HCT116 (cell line): ENCODE measurements around the gene CALR. TPM values are rescaled to one million over a fixed set of nuclear protein-coding genes. Genes with fewer than 3 reads are reported as not detected.

Source experiments
- ATAC-seq: fragments of 200-7000 bp; cut with Tn5 transposase; 2 replicates; pipeline ENCODE4 v1.9.1; 2020; ENCODE audit warnings: mild to moderate bottlenecking, moderate library complexity
- BruUV-seq: library from RNA; stranded (reverse); fragments of 400-500 nt; replicated peaks from 2 replicates; lab custom pipeline; 2021; lab: Mats Ljungman, UMichigan
- CTCF ChIA-PET: fragments of 300-600 bp; sonication (Branson Sonifier 250); formaldehyde crosslinking; loops from one replicate; lab custom pipeline; 2021; ENCODE audit warnings: antibody characterized with exemption; lab: Charles Lee
- POLR2A ChIA-PET: fragments of 300-600, 350-600 bp; sonication (Branson Sonifier 250); formaldehyde crosslinking; loops from one replicate; lab custom pipeline; 2021; ENCODE audit warnings: antibody characterized with exemption; lab: Charles Lee
- RAD21 ChIA-PET, 2 experiments: fragments of 300-600 bp; sonication (Branson Sonifier 250); formaldehyde crosslinking; loops; one replicate each; lab custom pipeline; 2023; ENCODE audit warnings: low total read pairs in 2 of 2; ENCODE audit not compliant: uncharacterized antibody in 2 of 2, unreplicated experiment in 2 of 2, low non-redundant PET in 1 of 2; lab: Charles Lee
- DNase-seq: peaks from one replicate; pipeline ENCODE4 v3.0.0-alpha.2; 2010; ENCODE audit warnings: low read depth, low spot score
- H2AFZ ChIP-seq: fragments of 200-600 bp; shearing (Covaris generic), sonication (generic); 2 replicates; pipeline ENCODE4 v1.6.1; 2017; ENCODE audit warnings: low read depth, mixed run types, mixed read lengths, antibody characterized with exemption, low read length; ENCODE audit not compliant: poor library complexity, severe bottlenecking
- H3K27ac ChIP-seq: 2 replicates; pipeline ENCODE4 v1.5.1; 2012; ENCODE audit warnings: low read depth, low read length
- H3K27me3 ChIP-seq: fragments of 200-600 bp; sonication (generic); 2 replicates; pipeline ENCODE4 v1.6.1; 2016; ENCODE audit warnings: mixed run types, low read length, mixed read lengths; ENCODE audit not compliant: insufficient read depth
- H3K36me3 ChIP-seq, 2 experiments: fragments of 200-500 bp in 1 of 2; fragments of 200-600 bp in 1 of 2; sonication (Bioruptor generic) in 1 of 2; sonication (generic) in 1 of 2; 2 replicates each; pipeline versions ENCODE4 v1.5.1 to v1.6.1; 2014 to 2016; ENCODE audit warnings: low read length in 2 of 2, inconsistent platforms in 1 of 2, mixed read lengths in 1 of 2, mixed run types in 1 of 2; ENCODE audit not compliant: insufficient read depth in 2 of 2, control insufficient read depth in 1 of 2
- H3K4me1 ChIP-seq, 2 experiments: fragments of 200-600 bp in 1 of 2; sonication (generic) in 1 of 2; 2 replicates each; pipeline versions ENCODE4 v1.5.1 to v1.6.1; 2012 to 2017; ENCODE audit warnings: low read length in 2 of 2, inconsistent platforms in 1 of 2, mild to moderate bottlenecking in 1 of 2, mixed read lengths in 1 of 2, mixed run types in 1 of 2, moderate library complexity in 1 of 2; ENCODE audit not compliant: insufficient read depth in 2 of 2, control insufficient read depth in 1 of 2
- H3K4me2 ChIP-seq: fragments of 200-600 bp; sonication (generic); 2 replicates; pipeline ENCODE4 v1.6.1; 2017; ENCODE audit warnings: mixed run types, low read length, mixed read lengths
- H3K4me3 ChIP-seq, 2 experiments: fragments of 200-600 bp in 1 of 2; sonication (generic) in 1 of 2; replicated peaks in 1 of 2; 2 replicates each; pipeline ENCODE4 v1.5.1; 2011 to 2016; ENCODE audit warnings: low read length in 2 of 2, control low read depth in 1 of 2, low read depth in 1 of 2, mild to moderate bottlenecking in 1 of 2, mixed read lengths in 1 of 2, mixed run types in 1 of 2
- H3K79me2 ChIP-seq: fragments of 200-600 bp; sonication (generic); 2 replicates; pipeline ENCODE4 v1.6.1; 2017; ENCODE audit warnings: mild to moderate bottlenecking, mixed run types, low read length, moderate library complexity, mixed read lengths; ENCODE audit not compliant: insufficient read depth
- H3K9ac ChIP-seq: fragments of 200-600 bp; sonication (generic); 2 replicates; pipeline ENCODE4 v1.6.1; 2016; ENCODE audit warnings: low read length, mixed read lengths
- H3K9me2 ChIP-seq: fragments of 200-600 bp; sonication (generic), shearing (Covaris generic); 2 replicates; pipeline ENCODE4 v1.6.1; 2017; ENCODE audit warnings: mixed run types, mild to moderate bottlenecking, moderate library complexity; ENCODE audit not compliant: insufficient read depth
- H3K9me3 ChIP-seq, 2 experiments: fragments of 200-500 bp in 1 of 2; fragments of 200-600 bp in 1 of 2; sonication (Bioruptor generic) in 1 of 2; sonication (generic) in 1 of 2; 2 replicates each; pipeline ENCODE4 v1.6.1; 2014 to 2017; ENCODE audit warnings: low read length in 2 of 2, mixed read lengths in 2 of 2, inconsistent platforms in 1 of 2, low read depth in 1 of 2, mild to moderate bottlenecking in 1 of 2, mixed run types in 1 of 2, moderate library complexity in 1 of 2; ENCODE audit not compliant: control insufficient read depth in 1 of 2, insufficient read depth in 1 of 2
- H4K20me1 ChIP-seq: fragments of 200-600 bp; sonication (generic), shearing (Covaris generic); 2 replicates; pipeline ENCODE4 v1.6.1; 2017; ENCODE audit warnings: mixed run types, mild to moderate bottlenecking, moderate library complexity; ENCODE audit not compliant: insufficient read depth
- CBX3 ChIP-seq: IDR thresholded peaks from 2 replicates; pipeline ENCODE4 v1.6.1; 2012; ENCODE audit warnings: low read depth
- CEBPB ChIP-seq: IDR thresholded peaks from 2 replicates; pipeline ENCODE4 v1.6.1; 2012; ENCODE audit warnings: low read depth
- EGR1 ChIP-seq: IDR thresholded peaks from 2 replicates; pipeline ENCODE4 v1.6.1; 2012; ENCODE audit warnings: low read depth
- EZH2 ChIP-seq: fragments of 200-600 bp; sonication (generic); IDR thresholded peaks from 2 replicates; pipeline ENCODE4 v1.6.1; 2017; ENCODE audit warnings: antibody characterized with exemption, mixed run types
- EZH2phosphoT487 ChIP-seq: fragments of 200-600 bp; IDR thresholded peaks from 2 replicates; pipeline ENCODE4 v1.6.1; 2018; ENCODE audit warnings: antibody characterized with exemption, borderline replicate concordance
- JUND ChIP-seq: IDR thresholded peaks from 2 replicates; pipeline ENCODE4 v1.6.1; 2012
- POLR2AphosphoS5 ChIP-seq: IDR thresholded peaks from 2 replicates; pipeline ENCODE4 v1.6.1; 2011; ENCODE audit warnings: mild to moderate bottlenecking, low read depth, low read length, moderate library complexity
- RAD21 ChIP-seq: IDR thresholded peaks from 2 replicates; pipeline ENCODE4 v1.6.1; 2012; ENCODE audit warnings: low read depth, mild to moderate bottlenecking
- SIN3A ChIP-seq: IDR thresholded peaks from 2 replicates; pipeline ENCODE4 v1.6.1; 2012; ENCODE audit warnings: low read depth
- SP1 ChIP-seq: IDR thresholded peaks from 2 replicates; pipeline ENCODE4 v1.6.1; 2012; ENCODE audit warnings: low read depth
- SRF ChIP-seq: IDR thresholded peaks from 2 replicates; pipeline ENCODE4 v1.6.1; 2012; ENCODE audit warnings: low read depth
- TCF7L2 ChIP-seq: IDR thresholded peaks from 2 replicates; pipeline ENCODE4 v1.7.0; 2011; ENCODE audit warnings: borderline replicate concordance, inconsistent platforms; ENCODE audit not compliant: insufficient read depth, insufficient read length; ENCODE audit errors: extremely low read depth
- ZFX ChIP-seq: fragments of 450-650 bp; IDR thresholded peaks from 2 replicates; pipeline ENCODE4 v1.6.1; 2017
- intact Hi-C: fragments of 100-400 bp; cut with micrococcal nuclease; formaldehyde crosslinking; loops from 2 replicates; pipeline ENCODE4 v1.10.0; 2022
- total RNA-seq: library from RNA; stranded (reverse); gene quantifications from one replicate; pipeline ENCODE4 v1.2.1, GENCODE V29; 2021; ENCODE audit not compliant: unreplicated experiment
- TF ChIP-seq, protein P1 (sequence below): IDR thresholded peaks from 2 replicates; pipeline ENCODE4 v1.6.1; 2012
- TF ChIP-seq, protein P2 (sequence below): IDR thresholded peaks from 2 replicates; pipeline ENCODE4 v1.6.1; 2012
- TF ChIP-seq, protein P3 (sequence below): IDR thresholded peaks from 2 replicates; pipeline ENCODE4 v1.6.1; 2012; ENCODE audit warnings: low read depth
- TF ChIP-seq, protein P4 (sequence below): IDR thresholded peaks from 2 replicates; pipeline ENCODE4 v1.6.1; 2011; ENCODE audit warnings: mild to moderate bottlenecking, low read length, moderate library complexity; ENCODE audit not compliant: insufficient replicate concordance; ENCODE audit errors: extremely low read depth
- TF ChIP-seq, protein P5 (sequence below), 3 experiments: fragments of 200-600 bp in 1 of 3; sonication (generic) in 1 of 3; IDR thresholded peaks in 2 of 3; conservative IDR thresholded peaks in 1 of 3; 2 replicates each; pipeline ENCODE4 v1.5.1; 2012 to 2017; ENCODE audit warnings: low read depth in 2 of 3, low read length in 2 of 3, antibody characterized with exemption in 1 of 3, borderline replicate concordance in 1 of 3, control low read depth in 1 of 3, mild to moderate bottlenecking in 1 of 3, mixed read lengths in 1 of 3, mixed run types in 1 of 3, moderate library complexity in 1 of 3; ENCODE audit not compliant: insufficient read depth in 1 of 3

Gene CALR
- total RNA-seq, 1 experiment from 2014 or later, result 739 TPM

DNA sequence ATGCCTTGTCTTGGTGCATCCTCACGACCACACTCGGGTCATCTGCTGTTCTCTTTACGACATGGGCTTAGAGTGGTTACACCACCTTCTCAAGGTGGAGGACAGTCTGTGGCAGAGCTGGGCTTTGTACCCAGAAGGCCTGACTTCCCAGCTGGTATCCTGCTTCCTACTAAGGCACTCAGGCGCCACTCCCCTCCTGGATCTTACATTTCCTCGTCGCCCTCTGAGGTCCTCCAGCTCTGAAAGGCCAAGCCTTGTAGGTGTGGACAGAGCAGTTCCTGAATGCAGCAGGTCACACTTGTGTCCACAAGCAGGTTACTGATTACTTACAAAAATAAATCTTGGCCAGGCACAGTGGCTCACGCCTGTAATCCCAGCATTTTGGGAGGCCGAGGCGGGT lies 31.2 kb upstream of the CALR start:
- ATAC-seq (no peak), DNase-seq (no peak)
- Histone ChIP-seq H3K9me3 (no peaks in the 10 kb centered on the region), H2AFZ (no peak overlapping the region), H3K9ac (no peak overlapping the region), H3K4me3 (no peak overlapping the region), H3K4me2 (no peak overlapping the region), H3K4me1 (no peaks in the 10 kb centered on the region), H3K27me3 (no peaks in the 10 kb centered on the region), H4K20me1 (no peaks in the 10 kb centered on the region), H3K27ac (no peak overlapping the region), H3K9me2 (no peaks in the 10 kb centered on the region), H3K79me2 (no peaks in the 10 kb centered on the region), H3K36me3 (no peaks in the 10 kb centered on the region)
- CTCF ChIA-PET, result no interaction called here
- RAD21 ChIA-PET, result no interaction called here
- POLR2A ChIA-PET, result interaction anchor here (1.9 kb wide), 1 partner anchor 16 kb away, joined by 6 read pairs; the partner anchor contains the start of gene GCDH
- TF ChIP-seq, protein P1, sequence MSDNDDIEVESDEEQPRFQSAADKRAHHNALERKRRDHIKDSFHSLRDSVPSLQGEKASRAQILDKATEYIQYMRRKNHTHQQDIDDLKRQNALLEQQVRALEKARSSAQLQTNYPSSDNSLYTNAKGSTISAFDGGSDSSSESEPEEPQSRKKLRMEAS, result no peak
- TF ChIP-seq RAD21 (no peak), CEBPB (no peak), EZH2phosphoT487 (no peak), ZFX (no peak), POLR2AphosphoS5 (no peak), TCF7L2 (no peak), EGR1 (no peak), EZH2 (no peak), JUND (no peak), SP1 (no peak), SRF (no peak), CBX3 (no peak), SIN3A (no peak)
- TF ChIP-seq, protein P2, sequence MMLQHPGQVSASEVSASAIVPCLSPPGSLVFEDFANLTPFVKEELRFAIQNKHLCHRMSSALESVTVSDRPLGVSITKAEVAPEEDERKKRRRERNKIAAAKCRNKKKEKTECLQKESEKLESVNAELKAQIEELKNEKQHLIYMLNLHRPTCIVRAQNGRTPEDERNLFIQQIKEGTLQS, result no peak
- TF ChIP-seq, protein P3, sequence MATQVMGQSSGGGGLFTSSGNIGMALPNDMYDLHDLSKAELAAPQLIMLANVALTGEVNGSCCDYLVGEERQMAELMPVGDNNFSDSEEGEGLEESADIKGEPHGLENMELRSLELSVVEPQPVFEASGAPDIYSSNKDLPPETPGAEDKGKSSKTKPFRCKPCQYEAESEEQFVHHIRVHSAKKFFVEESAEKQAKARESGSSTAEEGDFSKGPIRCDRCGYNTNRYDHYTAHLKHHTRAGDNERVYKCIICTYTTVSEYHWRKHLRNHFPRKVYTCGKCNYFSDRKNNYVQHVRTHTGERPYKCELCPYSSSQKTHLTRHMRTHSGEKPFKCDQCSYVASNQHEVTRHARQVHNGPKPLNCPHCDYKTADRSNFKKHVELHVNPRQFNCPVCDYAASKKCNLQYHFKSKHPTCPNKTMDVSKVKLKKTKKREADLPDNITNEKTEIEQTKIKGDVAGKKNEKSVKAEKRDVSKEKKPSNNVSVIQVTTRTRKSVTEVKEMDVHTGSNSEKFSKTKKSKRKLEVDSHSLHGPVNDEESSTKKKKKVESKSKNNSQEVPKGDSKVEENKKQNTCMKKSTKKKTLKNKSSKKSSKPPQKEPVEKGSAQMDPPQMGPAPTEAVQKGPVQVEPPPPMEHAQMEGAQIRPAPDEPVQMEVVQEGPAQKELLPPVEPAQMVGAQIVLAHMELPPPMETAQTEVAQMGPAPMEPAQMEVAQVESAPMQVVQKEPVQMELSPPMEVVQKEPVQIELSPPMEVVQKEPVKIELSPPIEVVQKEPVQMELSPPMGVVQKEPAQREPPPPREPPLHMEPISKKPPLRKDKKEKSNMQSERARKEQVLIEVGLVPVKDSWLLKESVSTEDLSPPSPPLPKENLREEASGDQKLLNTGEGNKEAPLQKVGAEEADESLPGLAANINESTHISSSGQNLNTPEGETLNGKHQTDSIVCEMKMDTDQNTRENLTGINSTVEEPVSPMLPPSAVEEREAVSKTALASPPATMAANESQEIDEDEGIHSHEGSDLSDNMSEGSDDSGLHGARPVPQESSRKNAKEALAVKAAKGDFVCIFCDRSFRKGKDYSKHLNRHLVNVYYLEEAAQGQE, result no peak
- TF ChIP-seq, protein P4, sequence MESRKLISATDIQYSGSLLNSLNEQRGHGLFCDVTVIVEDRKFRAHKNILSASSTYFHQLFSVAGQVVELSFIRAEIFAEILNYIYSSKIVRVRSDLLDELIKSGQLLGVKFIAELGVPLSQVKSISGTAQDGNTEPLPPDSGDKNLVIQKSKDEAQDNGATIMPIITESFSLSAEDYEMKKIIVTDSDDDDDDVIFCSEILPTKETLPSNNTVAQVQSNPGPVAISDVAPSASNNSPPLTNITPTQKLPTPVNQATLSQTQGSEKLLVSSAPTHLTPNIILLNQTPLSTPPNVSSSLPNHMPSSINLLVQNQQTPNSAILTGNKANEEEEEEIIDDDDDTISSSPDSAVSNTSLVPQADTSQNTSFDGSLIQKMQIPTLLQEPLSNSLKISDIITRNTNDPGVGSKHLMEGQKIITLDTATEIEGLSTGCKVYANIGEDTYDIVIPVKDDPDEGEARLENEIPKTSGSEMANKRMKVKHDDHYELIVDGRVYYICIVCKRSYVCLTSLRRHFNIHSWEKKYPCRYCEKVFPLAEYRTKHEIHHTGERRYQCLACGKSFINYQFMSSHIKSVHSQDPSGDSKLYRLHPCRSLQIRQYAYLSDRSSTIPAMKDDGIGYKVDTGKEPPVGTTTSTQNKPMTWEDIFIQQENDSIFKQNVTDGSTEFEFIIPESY, result no peak
- TF ChIP-seq, protein P5, sequence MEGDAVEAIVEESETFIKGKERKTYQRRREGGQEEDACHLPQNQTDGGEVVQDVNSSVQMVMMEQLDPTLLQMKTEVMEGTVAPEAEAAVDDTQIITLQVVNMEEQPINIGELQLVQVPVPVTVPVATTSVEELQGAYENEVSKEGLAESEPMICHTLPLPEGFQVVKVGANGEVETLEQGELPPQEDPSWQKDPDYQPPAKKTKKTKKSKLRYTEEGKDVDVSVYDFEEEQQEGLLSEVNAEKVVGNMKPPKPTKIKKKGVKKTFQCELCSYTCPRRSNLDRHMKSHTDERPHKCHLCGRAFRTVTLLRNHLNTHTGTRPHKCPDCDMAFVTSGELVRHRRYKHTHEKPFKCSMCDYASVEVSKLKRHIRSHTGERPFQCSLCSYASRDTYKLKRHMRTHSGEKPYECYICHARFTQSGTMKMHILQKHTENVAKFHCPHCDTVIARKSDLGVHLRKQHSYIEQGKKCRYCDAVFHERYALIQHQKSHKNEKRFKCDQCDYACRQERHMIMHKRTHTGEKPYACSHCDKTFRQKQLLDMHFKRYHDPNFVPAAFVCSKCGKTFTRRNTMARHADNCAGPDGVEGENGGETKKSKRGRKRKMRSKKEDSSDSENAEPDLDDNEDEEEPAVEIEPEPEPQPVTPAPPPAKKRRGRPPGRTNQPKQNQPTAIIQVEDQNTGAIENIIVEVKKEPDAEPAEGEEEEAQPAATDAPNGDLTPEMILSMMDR (IDR thresholded peaks at IDR 0.05 in 2 of 3, conservative IDR thresholded peaks at IDR 0.05 in 1 of 3; ENCODE audit: borderline replicate concordance in 1 of 3, insufficient read depth in 1 of 3, low read depth in 2 of 3, low read length in 2 of 3), result no peak
- no TSS peak for BruUV-seq
- intact Hi-C loops, result no loop called here
